Neural cell (in vitro differentiated cells): ENCODE results near the gene DIRAS2. TPM values are rescaled to one million over a fixed set of nuclear protein-coding genes. Genes with fewer than 3 reads are reported as not detected.

ENCODE experiments used
- H2AFZ ChIP-seq: fragments of 200-600, 300-800 bp; sonication (generic), shearing (Covaris generic); 2 replicates; pipeline ENCODE4 v1.6.0; 2014; ENCODE audit warnings: low read depth, mild to moderate bottlenecking, antibody characterized with exemption, low read length, moderate library complexity
- H3F3A ChIP-seq: fragments of 200-600 bp; shearing (Covaris generic); 2 replicates; pipeline ENCODE4 v1.6.1; 2016; ENCODE audit warnings: mild to moderate bottlenecking, moderate library complexity, mixed read lengths, antibody characterized with exemption, low read length; ENCODE audit not compliant: insufficient read depth, poor library complexity, severe bottlenecking
- H3K27ac ChIP-seq: fragments of 200-600, 300-800 bp; sonication (generic), shearing (Covaris generic); 2 replicates; pipeline ENCODE4 v1.5.1; 2014; ENCODE audit warnings: mild to moderate bottlenecking, low read length, moderate library complexity
- H3K27me3 ChIP-seq: fragments of 300-800, 200-600 bp; sonication (generic), shearing (Covaris generic); 2 replicates; pipeline ENCODE4 v1.6.0; 2014; ENCODE audit warnings: mild to moderate bottlenecking, low read depth, low read length, moderate library complexity; ENCODE audit not compliant: insufficient read depth
- H3K36me3 ChIP-seq: fragments of 300-800, 200-600 bp; sonication (generic), shearing (Covaris generic); 2 replicates; pipeline ENCODE4 v1.5.1; 2014; ENCODE audit warnings: mild to moderate bottlenecking, antibody characterized with exemption, low read length, moderate library complexity; ENCODE audit not compliant: insufficient read depth
- H3K4me2 ChIP-seq: fragments of 300-800, 200-600 bp; sonication (generic), shearing (Covaris generic); 2 replicates; pipeline ENCODE4 v1.6.0; 2014; ENCODE audit warnings: mild to moderate bottlenecking, low read length
- H3K4me3 ChIP-seq: fragments of 300-800, 200-600 bp; sonication (generic), shearing (Covaris generic); 2 replicates; pipeline ENCODE4 v1.5.1; 2014; ENCODE audit warnings: mild to moderate bottlenecking, low read length, moderate library complexity
- H3K79me2 ChIP-seq: fragments of 200-600 bp; shearing (Covaris generic); replicated peaks from 2 replicates; pipeline ENCODE4 v1.6.0; 2014; ENCODE audit warnings: mild to moderate bottlenecking, low read length, moderate library complexity; ENCODE audit not compliant: insufficient read depth
- H3K9ac ChIP-seq: fragments of 300-800, 200-600 bp; sonication (generic), shearing (Covaris generic); 2 replicates; pipeline ENCODE4 v1.6.1; 2016; ENCODE audit warnings: mild to moderate bottlenecking, low read length, mixed read lengths
- H3K9me2 ChIP-seq: fragments of 200-600 bp; shearing (Covaris generic); 2 replicates; pipeline ENCODE4 v1.6.1; 2016; ENCODE audit warnings: mild to moderate bottlenecking, low read length, mixed read lengths; ENCODE audit not compliant: insufficient read depth
- H3K9me3 ChIP-seq: fragments of 200-600, 300-800 bp; sonication (generic), shearing (Covaris generic); 2 replicates; pipeline ENCODE4 v1.6.1; 2016; ENCODE audit warnings: mild to moderate bottlenecking, mixed run types, low read length, moderate library complexity, mixed read lengths
- H4K20me1 ChIP-seq: fragments of 200-600 bp; shearing (Covaris generic); 2 replicates; pipeline ENCODE4 v1.6.1; 2016; ENCODE audit warnings: mild to moderate bottlenecking, mixed run types; ENCODE audit not compliant: insufficient read depth
- EP300 ChIP-seq: fragments of 450-650 bp; conservative IDR thresholded peaks from 2 replicates; pipeline ENCODE4 v1.6.1; 2014; ENCODE audit warnings: antibody characterized with exemption, mild to moderate bottlenecking, moderate library complexity; ENCODE audit not compliant: poor library complexity, severe bottlenecking
- EZH2 ChIP-seq: fragments of 200-600, 300-800 bp; shearing (Covaris generic), sonication (generic); IDR thresholded peaks from 2 replicates; pipeline ENCODE4 v1.6.1; 2014; ENCODE audit warnings: antibody characterized with exemption, low read length, borderline replicate concordance, mild to moderate bottlenecking; ENCODE audit not compliant: insufficient read depth, poor library complexity, severe bottlenecking
- MXI1 ChIP-seq: fragments of 450-650 bp; conservative IDR thresholded peaks from 2 replicates; pipeline ENCODE4 v1.6.1; 2014; ENCODE audit warnings: antibody characterized with exemption, mild to moderate bottlenecking; ENCODE audit not compliant: poor library complexity, severe bottlenecking
- POLR2AphosphoS5 ChIP-seq: IDR thresholded peaks from 2 replicates; pipeline ENCODE4 v1.6.1; 2012
- RAD21 ChIP-seq: fragments of 450-650 bp; conservative IDR thresholded peaks from 2 replicates; pipeline ENCODE4 v1.6.1; 2014; ENCODE audit warnings: antibody characterized with exemption, mild to moderate bottlenecking, moderate library complexity
- SMC3 ChIP-seq: fragments of 450-650 bp; conservative IDR thresholded peaks from 2 replicates; pipeline ENCODE4 v1.6.1; 2014; ENCODE audit warnings: antibody characterized with exemption, mild to moderate bottlenecking, moderate library complexity; ENCODE audit not compliant: poor library complexity
- TAF1 ChIP-seq: IDR thresholded peaks from 2 replicates; pipeline ENCODE4 v1.6.1; 2012; ENCODE audit warnings: low read depth
- polyA minus RNA-seq: library from RNA; depleted of rRNA, polyadenylated mRNA; stranded (reverse); fragments of >200 nt; gene quantifications from 2 replicates; pipeline ENCODE4 v1.2.3, GENCODE V29; 2014
- polyA plus RNA-seq: library from polyadenylated mRNA; depleted of rRNA; stranded (reverse); fragments of >200 nt; gene quantifications from 2 replicates; pipeline ENCODE4 v1.2.3, GENCODE V29; 2014
- TF ChIP-seq, protein P1 (sequence below): IDR thresholded peaks from 2 replicates; pipeline ENCODE4 v1.6.1; 2012; ENCODE audit warnings: borderline replicate concordance
- TF ChIP-seq, protein P2 (sequence below): fragments of 450-650 bp; IDR thresholded peaks from 2 replicates; pipeline ENCODE4 v1.5.1; 2014; ENCODE audit warnings: antibody characterized with exemption, mild to moderate bottlenecking, moderate library complexity; ENCODE audit not compliant: poor library complexity, severe bottlenecking

The DIRAS2 gene, protein sequence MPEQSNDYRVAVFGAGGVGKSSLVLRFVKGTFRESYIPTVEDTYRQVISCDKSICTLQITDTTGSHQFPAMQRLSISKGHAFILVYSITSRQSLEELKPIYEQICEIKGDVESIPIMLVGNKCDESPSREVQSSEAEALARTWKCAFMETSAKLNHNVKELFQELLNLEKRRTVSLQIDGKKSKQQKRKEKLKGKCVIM
- 26.7 and 27.6 TPM in 2 replicates for polyA plus RNA-seq
- polyA minus RNA-seq, result 72.1 and 73.9 TPM in 2 replicates

DNA sequence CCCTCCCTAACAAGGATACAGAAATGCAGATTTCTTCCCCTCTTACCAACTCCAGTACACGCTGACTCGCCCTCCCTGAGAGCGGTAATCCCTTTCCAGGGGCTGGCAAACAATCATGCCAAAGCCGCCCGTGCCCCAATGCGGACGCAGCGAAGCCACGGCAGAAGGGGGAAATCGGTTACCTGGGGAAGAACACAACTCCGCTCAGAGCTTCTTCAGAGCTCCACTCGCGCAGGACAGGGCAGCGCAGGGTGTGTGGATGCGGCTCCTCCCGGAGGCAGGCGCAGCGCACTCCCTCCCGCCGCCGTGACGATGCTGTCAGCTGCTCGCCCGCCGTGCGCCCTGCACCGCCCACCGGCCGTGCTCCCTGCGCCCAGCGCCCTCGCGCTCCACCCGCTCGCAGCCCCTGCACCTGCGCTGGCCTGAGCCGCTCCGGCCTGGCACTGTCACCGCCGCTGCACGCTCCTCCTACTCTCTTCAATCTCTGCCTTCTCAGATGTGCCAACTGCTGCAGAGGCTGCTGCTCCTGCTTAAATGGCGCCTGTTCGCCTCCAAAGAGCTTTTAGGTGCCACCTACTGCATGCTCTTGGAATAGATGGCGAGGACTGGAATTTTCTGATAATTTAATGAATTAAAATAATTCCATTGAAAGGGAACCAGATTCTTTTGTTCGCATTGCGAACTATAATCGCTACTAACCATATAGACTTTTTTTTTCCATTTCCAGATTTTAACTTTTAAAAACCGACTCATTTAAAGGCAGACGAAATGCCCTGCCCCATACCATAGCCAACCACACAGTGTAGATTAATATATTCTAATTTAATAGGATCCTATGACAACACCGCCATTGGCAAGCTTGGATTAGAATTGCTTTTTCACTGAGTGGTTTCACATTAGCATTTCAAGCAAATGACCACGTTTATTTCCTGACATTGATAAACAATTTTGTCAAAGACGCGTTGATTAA, at the start of gene DIRAS2:
Gene DIRAS2 (minus strand): TSS at position 255 of the 970 bp plus-strand sequence. CDS start 28,997 bp downstream, outside the sequence.
- peak within 1 kb of the TSS; percentile 74 for H3K9ac ChIP-seq
- peak within 1 kb of the TSS; percentile 70 for H2AFZ ChIP-seq
- H3F3A ChIP-seq, result peaks cover 9% of the 10 kb centered on the region
- no peak for TF ChIP-seq EZH2
- TF ChIP-seq, protein P1, sequence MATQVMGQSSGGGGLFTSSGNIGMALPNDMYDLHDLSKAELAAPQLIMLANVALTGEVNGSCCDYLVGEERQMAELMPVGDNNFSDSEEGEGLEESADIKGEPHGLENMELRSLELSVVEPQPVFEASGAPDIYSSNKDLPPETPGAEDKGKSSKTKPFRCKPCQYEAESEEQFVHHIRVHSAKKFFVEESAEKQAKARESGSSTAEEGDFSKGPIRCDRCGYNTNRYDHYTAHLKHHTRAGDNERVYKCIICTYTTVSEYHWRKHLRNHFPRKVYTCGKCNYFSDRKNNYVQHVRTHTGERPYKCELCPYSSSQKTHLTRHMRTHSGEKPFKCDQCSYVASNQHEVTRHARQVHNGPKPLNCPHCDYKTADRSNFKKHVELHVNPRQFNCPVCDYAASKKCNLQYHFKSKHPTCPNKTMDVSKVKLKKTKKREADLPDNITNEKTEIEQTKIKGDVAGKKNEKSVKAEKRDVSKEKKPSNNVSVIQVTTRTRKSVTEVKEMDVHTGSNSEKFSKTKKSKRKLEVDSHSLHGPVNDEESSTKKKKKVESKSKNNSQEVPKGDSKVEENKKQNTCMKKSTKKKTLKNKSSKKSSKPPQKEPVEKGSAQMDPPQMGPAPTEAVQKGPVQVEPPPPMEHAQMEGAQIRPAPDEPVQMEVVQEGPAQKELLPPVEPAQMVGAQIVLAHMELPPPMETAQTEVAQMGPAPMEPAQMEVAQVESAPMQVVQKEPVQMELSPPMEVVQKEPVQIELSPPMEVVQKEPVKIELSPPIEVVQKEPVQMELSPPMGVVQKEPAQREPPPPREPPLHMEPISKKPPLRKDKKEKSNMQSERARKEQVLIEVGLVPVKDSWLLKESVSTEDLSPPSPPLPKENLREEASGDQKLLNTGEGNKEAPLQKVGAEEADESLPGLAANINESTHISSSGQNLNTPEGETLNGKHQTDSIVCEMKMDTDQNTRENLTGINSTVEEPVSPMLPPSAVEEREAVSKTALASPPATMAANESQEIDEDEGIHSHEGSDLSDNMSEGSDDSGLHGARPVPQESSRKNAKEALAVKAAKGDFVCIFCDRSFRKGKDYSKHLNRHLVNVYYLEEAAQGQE, result peak; percentile 29
- TF ChIP-seq POLR2AphosphoS5, result peak; percentile 90
- TF ChIP-seq RAD21, result peak; percentile 81
- TF ChIP-seq, protein P2, sequence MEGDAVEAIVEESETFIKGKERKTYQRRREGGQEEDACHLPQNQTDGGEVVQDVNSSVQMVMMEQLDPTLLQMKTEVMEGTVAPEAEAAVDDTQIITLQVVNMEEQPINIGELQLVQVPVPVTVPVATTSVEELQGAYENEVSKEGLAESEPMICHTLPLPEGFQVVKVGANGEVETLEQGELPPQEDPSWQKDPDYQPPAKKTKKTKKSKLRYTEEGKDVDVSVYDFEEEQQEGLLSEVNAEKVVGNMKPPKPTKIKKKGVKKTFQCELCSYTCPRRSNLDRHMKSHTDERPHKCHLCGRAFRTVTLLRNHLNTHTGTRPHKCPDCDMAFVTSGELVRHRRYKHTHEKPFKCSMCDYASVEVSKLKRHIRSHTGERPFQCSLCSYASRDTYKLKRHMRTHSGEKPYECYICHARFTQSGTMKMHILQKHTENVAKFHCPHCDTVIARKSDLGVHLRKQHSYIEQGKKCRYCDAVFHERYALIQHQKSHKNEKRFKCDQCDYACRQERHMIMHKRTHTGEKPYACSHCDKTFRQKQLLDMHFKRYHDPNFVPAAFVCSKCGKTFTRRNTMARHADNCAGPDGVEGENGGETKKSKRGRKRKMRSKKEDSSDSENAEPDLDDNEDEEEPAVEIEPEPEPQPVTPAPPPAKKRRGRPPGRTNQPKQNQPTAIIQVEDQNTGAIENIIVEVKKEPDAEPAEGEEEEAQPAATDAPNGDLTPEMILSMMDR, result peak; percentile 91
- TF ChIP-seq EP300, result peak; percentile 81
- TF ChIP-seq SMC3, result peak; percentile 89
- no peak for TF ChIP-seq TAF1
- peak; percentile 79 for TF ChIP-seq MXI1
- H3K27me3 ChIP-seq, result no peaks in the 10 kb centered on the region
- peak within 1 kb of the TSS; percentile 76 for H3K4me3 ChIP-seq
- peaks cover 31% of the 10 kb centered on the region for H3K79me2 ChIP-seq
- no peaks in the 10 kb centered on the region for H4K20me1 ChIP-seq
- H3K36me3 ChIP-seq, result no peaks in the 10 kb centered on the region
- peak within 1 kb of the TSS; percentile 85 for H3K4me2 ChIP-seq
- peak within 1 kb of the TSS; percentile 82 for H3K27ac ChIP-seq
- no peaks in the 10 kb centered on the region for H3K9me3 ChIP-seq
- no peaks in the 10 kb centered on the region for H3K9me2 ChIP-seq

DNA sequence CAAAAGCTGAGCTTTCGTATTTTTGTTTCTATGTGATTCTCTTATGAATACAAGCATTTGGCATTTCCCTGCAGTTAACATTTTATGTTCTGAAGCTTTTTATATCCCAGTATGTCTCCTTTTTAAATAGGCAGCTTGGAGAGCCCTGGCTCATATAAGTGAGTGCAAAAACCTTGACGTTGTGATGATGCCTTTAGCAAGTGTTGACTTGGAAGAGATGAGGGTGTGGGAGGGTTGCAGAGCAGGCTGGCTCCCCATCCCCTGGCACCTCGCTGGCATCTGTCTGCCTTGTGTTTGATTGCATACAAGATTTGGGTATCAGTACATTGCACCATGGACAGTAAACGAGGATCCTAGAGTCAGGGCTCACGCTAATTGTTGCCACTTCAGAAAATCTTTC, 42.1 kb upstream of the DIRAS2 start:
- Histone ChIP-seq H3K36me3 (no peaks in the 10 kb centered on the region), H3K27ac (no peak overlapping the region), H3K4me2 (no peak overlapping the region), H3K9me2 (no peaks in the 10 kb centered on the region), H3K79me2 (no peaks in the 10 kb centered on the region), H4K20me1 (no peaks in the 10 kb centered on the region), H3K9me3 (no peaks in the 10 kb centered on the region), H3F3A (no peaks in the 10 kb centered on the region), H2AFZ (no peak overlapping the region), H3K4me3 (no peak overlapping the region), H3K27me3 (no peaks in the 10 kb centered on the region), H3K9ac (no peak overlapping the region)
- no peak for TF ChIP-seq POLR2AphosphoS5
- TF ChIP-seq SMC3, result no peak
- TF ChIP-seq, protein P2, result no peak
